ENCODE results near the gene IL21R. TPM values are rescaled to one million over a fixed set of nuclear protein-coding genes. Genes with fewer than 3 reads are reported as not detected.

The IL21R gene
- total and polyA plus RNA-seq, 9 of the 15 experiments (the other 6 are each of a cell fraction or from before 2014, with no cell fraction given), result 0.04 to 0.34 (median 0.18) TPM; not detected in 1

DNA sequence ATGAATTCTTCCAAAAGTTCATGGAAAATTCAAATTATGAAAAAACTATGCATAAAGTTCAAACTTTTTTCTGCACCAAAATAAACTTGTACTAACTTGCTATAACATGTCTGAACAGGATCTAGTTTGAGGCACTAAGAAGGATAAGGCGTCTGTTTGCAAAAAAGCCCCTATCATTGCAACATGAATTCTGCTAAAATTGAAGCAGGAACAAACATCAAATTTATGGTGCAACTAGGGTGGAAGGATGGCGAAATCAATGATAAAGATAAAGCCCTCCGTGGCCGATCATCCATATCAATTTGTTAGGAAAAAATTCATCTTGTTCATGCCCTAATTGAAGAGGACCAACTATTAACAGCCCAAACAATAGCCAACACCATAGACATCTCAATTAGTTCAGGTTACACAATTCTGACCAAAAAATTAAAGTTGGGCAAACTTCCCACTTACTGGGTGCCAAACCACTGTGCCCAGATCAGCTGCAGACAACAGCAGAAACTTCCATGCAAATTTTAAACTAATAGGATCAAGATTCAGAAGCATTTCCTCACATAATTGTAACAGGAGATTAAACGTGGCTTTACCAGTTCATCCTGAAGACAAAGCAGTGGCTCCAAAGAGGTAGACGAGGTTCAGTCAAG is 12.9 kb downstream of the IL21R start:
- BruUV-seq (replicated peaks), result no TSS peak
- CTCF ChIA-PET (ENCODE audit: low intra/inter-chr PET ratio), result no interaction called here
- H3K4me3 ChIP-seq, result no peak overlapping the region
- TF ChIP-seq LEF1 (IDR thresholded peaks at IDR 0.05), result no peak
- TF ChIP-seq KDM1A (IDR thresholded peaks at IDR 0.05), result no peak
- TF ChIP-seq, protein P1, sequence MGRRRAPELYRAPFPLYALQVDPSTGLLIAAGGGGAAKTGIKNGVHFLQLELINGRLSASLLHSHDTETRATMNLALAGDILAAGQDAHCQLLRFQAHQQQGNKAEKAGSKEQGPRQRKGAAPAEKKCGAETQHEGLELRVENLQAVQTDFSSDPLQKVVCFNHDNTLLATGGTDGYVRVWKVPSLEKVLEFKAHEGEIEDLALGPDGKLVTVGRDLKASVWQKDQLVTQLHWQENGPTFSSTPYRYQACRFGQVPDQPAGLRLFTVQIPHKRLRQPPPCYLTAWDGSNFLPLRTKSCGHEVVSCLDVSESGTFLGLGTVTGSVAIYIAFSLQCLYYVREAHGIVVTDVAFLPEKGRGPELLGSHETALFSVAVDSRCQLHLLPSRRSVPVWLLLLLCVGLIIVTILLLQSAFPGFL (CRISPR knock-in tag; IDR thresholded peaks at IDR 0.05), result no peak
- TF ChIP-seq ZNF41 (CRISPR knock-in tag; conservative IDR thresholded peaks at IDR 0.05), result no peak
- TF ChIP-seq, protein P2, sequence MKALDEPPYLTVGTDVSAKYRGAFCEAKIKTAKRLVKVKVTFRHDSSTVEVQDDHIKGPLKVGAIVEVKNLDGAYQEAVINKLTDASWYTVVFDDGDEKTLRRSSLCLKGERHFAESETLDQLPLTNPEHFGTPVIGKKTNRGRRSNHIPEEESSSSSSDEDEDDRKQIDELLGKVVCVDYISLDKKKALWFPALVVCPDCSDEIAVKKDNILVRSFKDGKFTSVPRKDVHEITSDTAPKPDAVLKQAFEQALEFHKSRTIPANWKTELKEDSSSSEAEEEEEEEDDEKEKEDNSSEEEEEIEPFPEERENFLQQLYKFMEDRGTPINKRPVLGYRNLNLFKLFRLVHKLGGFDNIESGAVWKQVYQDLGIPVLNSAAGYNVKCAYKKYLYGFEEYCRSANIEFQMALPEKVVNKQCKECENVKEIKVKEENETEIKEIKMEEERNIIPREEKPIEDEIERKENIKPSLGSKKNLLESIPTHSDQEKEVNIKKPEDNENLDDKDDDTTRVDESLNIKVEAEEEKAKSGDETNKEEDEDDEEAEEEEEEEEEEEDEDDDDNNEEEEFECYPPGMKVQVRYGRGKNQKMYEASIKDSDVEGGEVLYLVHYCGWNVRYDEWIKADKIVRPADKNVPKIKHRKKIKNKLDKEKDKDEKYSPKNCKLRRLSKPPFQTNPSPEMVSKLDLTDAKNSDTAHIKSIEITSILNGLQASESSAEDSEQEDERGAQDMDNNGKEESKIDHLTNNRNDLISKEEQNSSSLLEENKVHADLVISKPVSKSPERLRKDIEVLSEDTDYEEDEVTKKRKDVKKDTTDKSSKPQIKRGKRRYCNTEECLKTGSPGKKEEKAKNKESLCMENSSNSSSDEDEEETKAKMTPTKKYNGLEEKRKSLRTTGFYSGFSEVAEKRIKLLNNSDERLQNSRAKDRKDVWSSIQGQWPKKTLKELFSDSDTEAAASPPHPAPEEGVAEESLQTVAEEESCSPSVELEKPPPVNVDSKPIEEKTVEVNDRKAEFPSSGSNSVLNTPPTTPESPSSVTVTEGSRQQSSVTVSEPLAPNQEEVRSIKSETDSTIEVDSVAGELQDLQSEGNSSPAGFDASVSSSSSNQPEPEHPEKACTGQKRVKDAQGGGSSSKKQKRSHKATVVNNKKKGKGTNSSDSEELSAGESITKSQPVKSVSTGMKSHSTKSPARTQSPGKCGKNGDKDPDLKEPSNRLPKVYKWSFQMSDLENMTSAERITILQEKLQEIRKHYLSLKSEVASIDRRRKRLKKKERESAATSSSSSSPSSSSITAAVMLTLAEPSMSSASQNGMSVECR (CRISPR knock-in tag; IDR thresholded peaks at IDR 0.05), result no peak
- TF ChIP-seq GABPB1 (CRISPR knock-in tag; IDR thresholded peaks at IDR 0.05), result no peak
- TF ChIP-seq, protein P3, sequence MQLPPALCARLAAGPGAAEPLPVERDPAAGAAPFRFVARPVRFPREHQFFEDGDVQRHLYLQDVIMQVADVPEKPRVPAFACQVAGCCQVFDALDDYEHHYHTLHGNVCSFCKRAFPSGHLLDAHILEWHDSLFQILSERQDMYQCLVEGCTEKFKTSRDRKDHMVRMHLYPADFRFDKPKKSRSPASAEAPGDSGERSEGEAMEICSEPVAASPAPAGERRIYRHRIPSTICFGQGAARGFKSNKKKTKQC (CRISPR knock-in tag; IDR thresholded peaks at IDR 0.05), result no peak
- TF ChIP-seq, protein P4, sequence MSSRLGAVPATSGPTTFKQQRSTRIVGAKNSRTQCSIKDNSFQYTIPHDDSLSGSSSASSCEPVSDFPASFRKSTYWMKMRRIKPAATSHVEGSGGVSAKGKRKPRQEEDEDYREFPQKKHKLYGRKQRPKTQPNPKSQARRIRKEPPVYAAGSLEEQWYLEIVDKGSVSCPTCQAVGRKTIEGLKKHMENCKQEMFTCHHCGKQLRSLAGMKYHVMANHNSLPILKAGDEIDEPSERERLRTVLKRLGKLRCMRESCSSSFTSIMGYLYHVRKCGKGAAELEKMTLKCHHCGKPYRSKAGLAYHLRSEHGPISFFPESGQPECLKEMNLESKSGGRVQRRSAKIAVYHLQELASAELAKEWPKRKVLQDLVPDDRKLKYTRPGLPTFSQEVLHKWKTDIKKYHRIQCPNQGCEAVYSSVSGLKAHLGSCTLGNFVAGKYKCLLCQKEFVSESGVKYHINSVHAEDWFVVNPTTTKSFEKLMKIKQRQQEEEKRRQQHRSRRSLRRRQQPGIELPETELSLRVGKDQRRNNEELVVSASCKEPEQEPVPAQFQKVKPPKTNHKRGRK (tag; IDR thresholded peaks at IDR 0.05), result no peak
- no peak for TF ChIP-seq ZKSCAN1 (IDR thresholded peaks at IDR 0.05; ENCODE audit: low read depth, low read length)
- TF ChIP-seq, protein P5, sequence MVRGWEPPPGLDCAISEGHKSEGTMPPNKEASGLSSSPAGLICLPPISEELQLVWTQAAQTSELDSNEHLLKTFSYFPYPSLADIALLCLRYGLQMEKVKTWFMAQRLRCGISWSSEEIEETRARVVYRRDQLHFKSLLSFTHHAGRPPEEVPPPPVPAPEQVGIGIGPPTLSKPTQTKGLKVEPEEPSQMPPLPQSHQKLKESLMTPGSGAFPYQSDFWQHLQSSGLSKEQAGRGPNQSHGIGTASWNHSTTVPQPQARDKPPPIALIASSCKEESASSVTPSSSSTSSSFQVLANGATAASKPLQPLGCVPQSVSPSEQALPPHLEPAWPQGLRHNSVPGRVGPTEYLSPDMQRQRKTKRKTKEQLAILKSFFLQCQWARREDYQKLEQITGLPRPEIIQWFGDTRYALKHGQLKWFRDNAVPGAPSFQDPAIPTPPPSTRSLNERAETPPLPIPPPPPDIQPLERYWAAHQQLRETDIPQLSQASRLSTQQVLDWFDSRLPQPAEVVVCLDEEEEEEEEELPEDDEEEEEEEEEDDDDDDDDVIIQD (CRISPR knock-in tag; IDR thresholded peaks at IDR 0.05), result no peak
- TF ChIP-seq CEBPB (tag; IDR thresholded peaks at IDR 0.05), result no peak
- TF ChIP-seq CREB1 (IDR thresholded peaks at IDR 0.05), result no peak
- TF ChIP-seq CREB1 (CRISPR knock-in tag; IDR thresholded peaks at IDR 0.05), result no peak

More for the DNA sequence above, 12.9 kb downstream of the IL21R start:
- no peak overlapping the region for H3K27ac ChIP-seq (ENCODE audit: extremely low read depth, low read depth, low read length)
- 0% methylated on average over 6 of the region's 6 CpGs for WGBS (ENCODE audit: insufficient coverage, low coverage, missing lambda C conversion rate)
- H3K9ac ChIP-seq (ENCODE audit: insufficient read depth in 1 of 2, low read depth in 2 of 2, low read length in 2 of 2), result no peak overlapping the region
- DNase-seq (ENCODE audit: extremely low read depth in 1 of 4, low spot score in 3 of 4), result no peak
- POLR2A ChIA-PET, result no interaction called here
- FAIRE-seq, result no peak
- H3K36me3 ChIP-seq (ENCODE audit: control insufficient read depth, insufficient read depth, low read length), result no peaks in the 10 kb centered on the region
- H3K4me1 ChIP-seq (replicated peaks in 1 of 2; ENCODE audit: control insufficient read depth in 2 of 2, insufficient read depth in 2 of 2, low read length in 2 of 2), result no peaks in the 10 kb centered on the region
- H3K9me1 ChIP-seq (ENCODE audit: control insufficient read depth, insufficient read depth, low read length), result no peaks in the 10 kb centered on the region
- H3K79me2 ChIP-seq (ENCODE audit: control insufficient read depth, insufficient read depth, low read length), result no peaks in the 10 kb centered on the region
- no peak overlapping the region for H2AFZ ChIP-seq (ENCODE audit: low read depth, low read length)
- intact Hi-C loops (cut with micrococcal nuclease), result no loop called here
- no peaks in the 10 kb centered on the region for H3K9me3 ChIP-seq (replicated peaks; ENCODE audit: control insufficient read depth, insufficient read depth, low read depth, low read length)
- no peak overlapping the region for H3K4me2 ChIP-seq (ENCODE audit: insufficient read depth, low read length)
- H4K20me1 ChIP-seq (replicated peaks; ENCODE audit: control insufficient read depth, insufficient read depth, low read length), result no peaks in the 10 kb centered on the region
- no peak for ATAC-seq
- H3K27me3 ChIP-seq (ENCODE audit: control insufficient read depth in 2 of 2, insufficient read depth in 2 of 2, low read length in 2 of 2), result no peaks in the 10 kb centered on the region
- in situ Hi-C loops (cut with MboI), result no loop called here
